KMS-11 (cell line): ENCODE data around the gene MAPK1.

Source experiments
- H2AFZ ChIP-seq: fragments of 200-600 bp; sonication (generic); 2 replicates; pipeline ENCODE4 v1.6.1; 2016; ENCODE audit warnings: antibody characterized with exemption, mixed run types, low read depth
- H3K27ac ChIP-seq: fragments of 200-600 bp; sonication (generic); 2 replicates; pipeline ENCODE4 v1.6.1; 2016; ENCODE audit warnings: mild to moderate bottlenecking, mixed run types
- H3K27me3 ChIP-seq: fragments of 200-600 bp; sonication (generic); 2 replicates; pipeline ENCODE4 v1.6.1; 2017; ENCODE audit warnings: mild to moderate bottlenecking, low read depth, mixed run types, moderate library complexity; ENCODE audit not compliant: insufficient read depth
- H3K36me3 ChIP-seq: fragments of 200-600 bp; sonication (generic); 2 replicates; pipeline ENCODE4 v1.6.1; 2017; ENCODE audit warnings: mild to moderate bottlenecking, mixed run types; ENCODE audit not compliant: insufficient read depth
- H3K4me1 ChIP-seq: fragments of 200-600 bp; sonication (generic); 2 replicates; pipeline ENCODE4 v1.6.1; 2016; ENCODE audit warnings: mild to moderate bottlenecking, low read depth, mixed run types; ENCODE audit not compliant: poor library complexity, severe bottlenecking
- H3K4me2 ChIP-seq: fragments of 200-600 bp; sonication (generic); 2 replicates; pipeline ENCODE4 v1.7.0; 2016; ENCODE audit warnings: mild to moderate bottlenecking, mixed run types
- H3K4me3 ChIP-seq: fragments of 200-600 bp; sonication (generic); IDR thresholded peaks from 2 replicates; pipeline ENCODE4 v1.6.1; 2017; ENCODE audit warnings: low read depth, low read length, mixed read lengths; ENCODE audit not compliant: insufficient read depth
- H3K79me2 ChIP-seq: fragments of 200-600 bp; sonication (generic); 2 replicates; pipeline ENCODE4 v1.6.1; 2016; ENCODE audit warnings: low read depth, mixed run types; ENCODE audit not compliant: insufficient read depth
- H3K9ac ChIP-seq: fragments of 200-600 bp; sonication (generic); 2 replicates; pipeline ENCODE4 v1.6.1; 2016; ENCODE audit warnings: mild to moderate bottlenecking, mixed run types
- H4K20me1 ChIP-seq: fragments of 200-600 bp; sonication (generic); 2 replicates; pipeline ENCODE4 v1.6.1; 2016; ENCODE audit warnings: mild to moderate bottlenecking, mixed run types; ENCODE audit not compliant: insufficient read depth
- CTCF ChIP-seq: fragments of 200-600 bp; sonication (generic); conservative IDR thresholded peaks from 2 replicates; pipeline ENCODE4 v1.6.1; 2017; ENCODE audit warnings: low read depth, mild to moderate bottlenecking, antibody characterized with exemption, low read length, moderate library complexity, mixed read lengths

MAPK1 gene

GRCh38 chr22:21816787-21817496 lies 50.5 kb downstream of the MAPK1 start:
- Histone ChIP-seq H2AFZ (no peak overlapping the region), H3K4me2 (no peak overlapping the region), H3K27ac (0 out of 2 replicates have a peak overlapping the region, but pooled peaks have one; percentile 12), H3K4me1 (peaks cover 12% of the 10 kb centered on the region), H3K36me3 (no peaks in the 10 kb centered on the region; the same call in 1 of the 2 replicates), H4K20me1 (no peaks in the 10 kb centered on the region), H3K9ac (no peak overlapping the region), H3K27me3 (no peaks in the 10 kb centered on the region), H3K79me2 (peaks cover 35% of the 10 kb centered on the region), H3K4me3 (no peak overlapping the region)
- no peak for TF ChIP-seq CTCF

GRCh38 chr22:21816472-21816786 lies 51.0 kb downstream of the MAPK1 start:
- H3K36me3 ChIP-seq = no peaks in the 10 kb centered on the region; the same call in 1 of the 2 replicates
- TF ChIP-seq CTCF = no peak
- H3K27ac ChIP-seq = 0 out of 2 replicates have a peak overlapping the region, but pooled peaks have one; percentile 12
- H3K4me3 ChIP-seq = no peak overlapping the region
- H4K20me1 ChIP-seq = no peaks in the 10 kb centered on the region
- no peaks in the 10 kb centered on the region for H3K27me3 ChIP-seq
- no peak overlapping the region for H3K4me2 ChIP-seq
- no peak overlapping the region for H3K9ac ChIP-seq
- H3K4me1 ChIP-seq = peaks cover 12% of the 10 kb centered on the region
- no peak overlapping the region for H2AFZ ChIP-seq
- peaks cover 37% of the 10 kb centered on the region for H3K79me2 ChIP-seq

GRCh38 chr22:21815958-21816357 lies 51.5 kb downstream of the MAPK1 start:
- Histone ChIP-seq H3K4me3 (no peak overlapping the region), H3K4me2 (no peak overlapping the region), H3K36me3 (no peaks in the 10 kb centered on the region; the same call in 1 of the 2 replicates), H3K4me1 (peaks cover 12% of the 10 kb centered on the region), H3K9ac (no peak overlapping the region), H4K20me1 (no peaks in the 10 kb centered on the region), H2AFZ (no peak overlapping the region), H3K27ac (no peak overlapping the region), H3K27me3 (no peaks in the 10 kb centered on the region), H3K79me2 (peaks cover 42% of the 10 kb centered on the region)
- TF ChIP-seq CTCF = no peak

GRCh38 chr22:21815357-21815756 lies 52.1 kb downstream of the MAPK1 start:
- H3K4me3 ChIP-seq = no peak overlapping the region
- no peak overlapping the region for H2AFZ ChIP-seq
- no peaks in the 10 kb centered on the region for H3K27me3 ChIP-seq
- no peak overlapping the region for H3K27ac ChIP-seq
- no peak overlapping the region for H3K9ac ChIP-seq
- TF ChIP-seq CTCF = no peak
- H3K36me3 ChIP-seq = no peaks in the 10 kb centered on the region; the same call in 1 of the 2 replicates
- no peak overlapping the region for H3K4me2 ChIP-seq
- no peaks in the 10 kb centered on the region for H4K20me1 ChIP-seq
- peaks cover 44% of the 10 kb centered on the region for H3K79me2 ChIP-seq
- peaks cover 12% of the 10 kb centered on the region for H3K4me1 ChIP-seq
